Measurements from ENCODE around the gene TM4SF20.

DNA sequence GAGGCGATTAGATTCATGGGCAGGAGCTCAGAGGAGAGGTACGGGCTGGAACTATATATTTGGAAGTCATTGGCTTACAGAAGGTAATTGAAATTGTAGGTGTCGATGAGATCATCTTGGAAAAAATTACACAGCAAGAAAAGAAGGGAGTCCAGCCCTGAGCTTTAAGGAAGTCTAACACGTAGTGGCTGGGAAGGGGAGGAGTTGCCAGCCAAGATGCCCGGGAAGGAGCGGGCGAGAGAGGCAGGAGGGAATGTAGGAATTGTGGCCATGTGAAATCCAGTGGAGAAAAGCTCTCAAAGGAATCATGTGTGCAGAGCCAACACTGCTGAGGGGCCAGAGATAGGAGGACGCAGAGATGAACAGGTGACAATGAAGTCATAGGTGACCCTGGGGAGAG, 34.3 kb upstream of the TM4SF20 start:
- TF ChIP-seq, protein P1, sequence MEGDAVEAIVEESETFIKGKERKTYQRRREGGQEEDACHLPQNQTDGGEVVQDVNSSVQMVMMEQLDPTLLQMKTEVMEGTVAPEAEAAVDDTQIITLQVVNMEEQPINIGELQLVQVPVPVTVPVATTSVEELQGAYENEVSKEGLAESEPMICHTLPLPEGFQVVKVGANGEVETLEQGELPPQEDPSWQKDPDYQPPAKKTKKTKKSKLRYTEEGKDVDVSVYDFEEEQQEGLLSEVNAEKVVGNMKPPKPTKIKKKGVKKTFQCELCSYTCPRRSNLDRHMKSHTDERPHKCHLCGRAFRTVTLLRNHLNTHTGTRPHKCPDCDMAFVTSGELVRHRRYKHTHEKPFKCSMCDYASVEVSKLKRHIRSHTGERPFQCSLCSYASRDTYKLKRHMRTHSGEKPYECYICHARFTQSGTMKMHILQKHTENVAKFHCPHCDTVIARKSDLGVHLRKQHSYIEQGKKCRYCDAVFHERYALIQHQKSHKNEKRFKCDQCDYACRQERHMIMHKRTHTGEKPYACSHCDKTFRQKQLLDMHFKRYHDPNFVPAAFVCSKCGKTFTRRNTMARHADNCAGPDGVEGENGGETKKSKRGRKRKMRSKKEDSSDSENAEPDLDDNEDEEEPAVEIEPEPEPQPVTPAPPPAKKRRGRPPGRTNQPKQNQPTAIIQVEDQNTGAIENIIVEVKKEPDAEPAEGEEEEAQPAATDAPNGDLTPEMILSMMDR (IDR thresholded peaks at IDR 0.05) = no peak
- TF ChIP-seq POLR2A (IDR thresholded peaks at IDR 0.05) = no peak
